D721Med (cell line): Measurements from ENCODE around the gene B4GALNT4.

Experiments
- DNase-seq: peaks from one replicate; pipeline ENCODE4 v3.0.0; 2011; ENCODE audit warnings: low spot score; ENCODE audit not compliant: insufficient read length
- FAIRE-seq: peaks from 2 replicates; lab custom pipeline; 2011; peaks lifted over from hg19 to GRCh38; lab: Jason Lieb, UNC
- CTCF ChIP-seq: IDR thresholded peaks from 2 replicates; pipeline ENCODE4 v1.5.1; 2012; ENCODE audit warnings: mild to moderate bottlenecking, control low read depth; ENCODE audit not compliant: insufficient read depth; ENCODE audit errors: missing control alignments

B4GALNT4 gene

GRCh38 chr11:412641-413119 lies 43.4 kb downstream of the B4GALNT4 start:
- no peak for TF ChIP-seq CTCF
- no peak for DNase-seq
- FAIRE-seq, result no peak

- DNase-seq (no peak), FAIRE-seq (no peak)
- TF ChIP-seq CTCF, result no peak
Observed at GRCh38 chr11:413120-414081, 44.1 kb downstream of the B4GALNT4 start.

GRCh38 chr11:414318-414857 lies 45.1 kb downstream of the B4GALNT4 start:
- FAIRE-seq (no peak), DNase-seq (no peak)
- TF ChIP-seq CTCF, result no peak

- no peak for DNase-seq
- no peak for FAIRE-seq
- no peak for TF ChIP-seq CTCF
Observed at GRCh38 chr11:415640-416041, 46.3 kb downstream of the B4GALNT4 start.

GRCh38 chr11:416051-416756 lies 46.9 kb downstream of the B4GALNT4 start:
- no peak for FAIRE-seq
- TF ChIP-seq CTCF, result no peak
- DNase-seq, result no peak

- FAIRE-seq (no peak), DNase-seq (no peak)
- no peak for TF ChIP-seq CTCF
Observed at GRCh38 chr11:416757-417621, 47.7 kb downstream of the B4GALNT4 start.
